H1 (cell line): ENCODE results near the gene COL2A1. TPM values are rescaled to one million over a fixed set of nuclear protein-coding genes. Genes with fewer than 3 reads are reported as not detected.

ENCODE experiments used
- CHD2 ChIP-seq: IDR thresholded peaks from 2 replicates; pipeline ENCODE4 v1.6.1; 2012; ENCODE audit warnings: low read length, improper control_type of control experiment
- SP2 ChIP-seq: IDR thresholded peaks from 2 replicates; pipeline ENCODE4 v1.6.1; 2012; ENCODE audit warnings: mild to moderate bottlenecking, low read length, inconsistent platforms
- TAF7 ChIP-seq: optimal IDR thresholded peaks from 2 replicates; pipeline ENCODE3; 2011; ENCODE audit warnings: low read depth, mild to moderate bottlenecking, inconsistent platforms, low read length, moderate library complexity, borderline replicate concordance
- polyA plus RNA-seq, 7 experiments: library from polyadenylated mRNA; depleted of rRNA in 3 of 7; stranded (reverse) in 5 of 7; unstranded in 2 of 7; fragments of >200 nt in 5 of 7; fragments of 200-250 nt in 2 of 7; gene quantifications; 1 replicate in 5 of 7; 2 replicates in 1 of 7; 4 replicates in 1 of 7; pipeline versions ENCODE4 v1.2.1 to v1.2.3, GENCODE V29; 2011 to 2013; ENCODE audit warnings: missing spikeins in 2 of 7, mixed read lengths in 2 of 7
- total RNA-seq: library from RNA; stranded (reverse); fragmentation: NEBNext Ultra II Directional; extraction: Animal tissue kit (Norgen Biotek cat#: 25700); gene quantifications from 2 replicates; pipeline ENCODE4 v1.2.1, GENCODE V29; 2021

Gene COL2A1
- total and polyA plus RNA-seq, 2 of the 8 experiments (the other 6 are each of a cell fraction or from before 2014, with no cell fraction given): 4.2 to 14.6 TPM

DNA sequence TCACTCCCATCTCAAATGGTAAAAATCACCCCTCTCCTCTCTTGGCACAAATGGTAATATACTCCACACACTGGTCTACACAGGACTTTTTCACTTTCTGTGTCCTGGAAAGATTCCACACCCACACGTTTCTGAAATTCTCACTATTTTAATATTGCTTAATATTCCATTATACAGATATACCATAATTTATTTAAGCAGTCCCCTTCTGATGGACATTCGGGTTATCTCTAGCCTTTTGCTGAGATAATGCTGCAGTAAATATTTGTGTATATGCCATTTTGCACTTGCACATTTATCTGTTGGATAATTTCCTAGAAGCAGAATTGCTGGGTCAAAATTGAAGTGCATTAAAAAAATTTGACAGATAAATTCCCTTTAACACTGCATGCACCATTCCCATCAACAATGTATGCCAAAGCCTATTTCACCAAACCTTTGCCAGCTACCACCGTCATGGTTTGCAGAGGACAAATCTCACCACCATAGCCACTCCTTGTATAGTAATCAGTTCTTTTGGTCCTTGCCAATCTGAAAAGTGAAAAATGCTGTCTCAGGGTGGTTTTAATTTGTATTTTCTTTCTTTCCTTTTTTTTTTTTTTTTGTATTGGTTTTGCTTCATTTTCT is 15.5 kb upstream of the COL2A1 start (continued):
- no peak for TF ChIP-seq TAF7
- no peak for TF ChIP-seq SP2
- no peak for TF ChIP-seq CHD2
